ENCODE results near the gene PPFIA4.

PPFIA4 gene

DNA sequence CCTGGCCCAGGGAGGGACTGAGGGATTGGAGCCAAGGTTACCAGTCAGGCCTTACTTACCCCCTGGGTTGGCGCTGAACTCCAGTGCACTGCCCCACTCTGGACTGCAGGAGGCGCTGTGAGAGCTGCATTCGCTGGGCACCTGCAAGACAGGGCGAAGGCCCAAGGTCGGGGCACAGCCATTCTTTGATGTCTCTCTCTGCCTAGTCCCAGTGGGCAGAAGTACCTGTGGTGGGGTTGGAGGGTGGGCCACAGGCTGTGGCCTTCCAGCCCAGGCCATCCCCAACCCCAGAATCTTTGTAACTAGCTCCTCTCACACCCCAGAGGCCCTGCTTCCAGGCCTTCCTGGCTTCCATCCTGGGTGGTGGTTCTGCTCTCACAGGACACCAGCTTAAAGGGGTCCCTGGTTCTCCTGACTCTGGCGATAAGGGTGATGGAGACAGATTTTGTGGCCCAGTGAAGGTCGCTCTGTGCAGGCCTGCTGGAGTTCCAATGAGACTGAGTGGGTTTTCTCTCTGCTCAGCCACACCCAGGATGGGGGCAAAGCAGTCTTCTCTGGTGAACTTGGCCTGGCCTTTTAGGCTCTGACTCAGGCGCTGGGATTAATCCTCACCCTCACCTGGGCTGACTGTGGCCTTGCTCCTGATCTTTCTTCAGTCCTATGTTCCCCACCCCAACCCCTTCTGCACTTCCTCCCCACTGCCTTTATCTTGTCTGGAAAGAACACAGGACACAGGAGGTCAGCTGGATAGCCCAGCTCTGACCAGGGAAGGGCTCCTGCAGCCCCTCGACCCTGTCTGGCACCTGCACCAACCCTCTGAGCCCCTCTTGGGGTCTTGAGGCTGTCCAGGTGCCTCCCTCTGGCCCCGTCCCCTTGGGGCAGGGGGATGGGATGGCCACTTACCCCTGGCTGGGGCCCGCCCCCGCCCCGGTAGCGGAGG is 58.6 kb downstream of the PPFIA4 start:
- no peak for DNase-seq (ENCODE audit: low read depth)

DNA sequence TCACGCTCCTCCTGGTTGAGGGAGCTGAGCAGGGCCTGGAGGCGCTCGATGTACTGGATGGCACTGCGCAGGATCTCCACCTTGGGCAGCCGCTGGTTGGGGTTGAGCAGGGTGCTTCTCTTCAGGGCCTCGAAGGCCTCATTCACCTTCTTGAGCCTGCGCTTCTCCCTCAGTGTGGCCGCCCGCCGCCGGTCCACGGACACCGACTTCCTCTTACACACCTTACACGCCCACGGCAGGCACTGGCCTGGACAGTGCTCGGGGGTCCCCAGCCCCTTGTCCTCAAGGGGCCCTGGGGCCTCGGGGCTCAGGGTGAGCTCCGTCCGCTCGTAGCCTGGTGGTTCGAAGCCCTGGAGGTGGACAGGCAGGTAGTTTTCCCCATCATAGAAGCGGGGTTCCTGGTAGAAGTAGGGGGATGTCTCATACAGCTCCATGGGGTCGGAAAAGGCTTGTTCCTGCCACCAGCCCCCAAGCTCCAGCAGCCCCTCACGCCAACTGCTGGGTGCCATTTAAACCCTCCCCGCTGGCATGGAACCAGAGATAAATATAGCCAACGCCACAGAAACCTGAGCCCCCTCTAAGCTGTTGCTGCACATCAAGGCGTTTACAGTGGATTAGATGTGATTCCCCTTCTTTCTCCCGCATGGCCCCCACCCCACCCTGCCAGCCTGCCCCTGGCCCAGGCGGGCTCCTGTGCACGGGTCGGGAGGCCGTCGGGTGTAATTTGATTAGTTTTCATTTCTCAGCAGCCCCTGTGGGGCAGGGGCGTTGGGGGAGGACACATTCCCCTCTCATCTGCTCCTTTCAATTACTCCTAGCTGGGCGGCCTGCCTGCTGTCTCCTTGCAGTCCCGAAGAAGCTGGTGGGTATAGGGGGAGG is 59.5 kb downstream of the PPFIA4 start, which contains the start of gene MYOG:
Gene MYOG (minus strand): TSS at position 485 of the 879 bp plus-strand sequence. CDS start 51 bp downstream, at position 434.
- DNase-seq (ENCODE audit: low read depth), result no peak

DNA sequence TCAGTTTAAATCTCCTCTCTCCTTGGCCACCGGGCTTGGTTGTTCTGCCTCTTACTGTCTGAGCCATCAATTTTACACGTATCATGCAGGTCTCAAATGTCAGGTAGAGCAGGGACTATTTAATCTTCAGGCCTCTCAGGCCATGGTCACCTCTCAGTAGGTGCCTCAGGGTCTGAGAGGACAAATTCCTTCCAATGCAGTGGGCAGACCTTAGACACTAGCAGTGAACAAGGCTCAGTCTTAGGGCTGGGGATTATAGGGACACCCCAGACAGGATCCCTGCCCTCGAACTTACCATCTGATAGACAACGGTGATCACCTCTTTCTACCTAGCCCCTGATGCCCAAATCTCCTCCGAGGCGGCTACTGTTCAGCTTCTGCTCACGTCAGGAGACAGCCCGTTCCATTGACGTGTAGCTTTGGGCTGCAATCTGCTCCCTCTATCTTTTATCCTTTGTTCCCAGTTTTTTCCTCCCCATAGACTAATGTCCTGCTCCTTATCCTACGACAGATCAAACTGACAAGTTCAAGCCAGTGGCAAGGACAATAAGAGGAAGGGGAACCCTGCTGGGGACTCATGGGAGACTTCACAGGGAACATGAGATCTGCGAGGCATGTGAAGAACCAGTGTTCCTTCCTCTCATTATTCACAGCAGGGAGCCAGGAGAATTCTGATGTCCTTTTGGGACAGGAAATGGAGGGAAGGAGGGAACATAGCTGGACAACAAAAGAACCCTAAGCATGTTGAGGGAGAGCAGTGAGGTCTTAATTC is 60.9 kb downstream of the PPFIA4 start:
- no peak for DNase-seq (ENCODE audit: low read depth)

DNA sequence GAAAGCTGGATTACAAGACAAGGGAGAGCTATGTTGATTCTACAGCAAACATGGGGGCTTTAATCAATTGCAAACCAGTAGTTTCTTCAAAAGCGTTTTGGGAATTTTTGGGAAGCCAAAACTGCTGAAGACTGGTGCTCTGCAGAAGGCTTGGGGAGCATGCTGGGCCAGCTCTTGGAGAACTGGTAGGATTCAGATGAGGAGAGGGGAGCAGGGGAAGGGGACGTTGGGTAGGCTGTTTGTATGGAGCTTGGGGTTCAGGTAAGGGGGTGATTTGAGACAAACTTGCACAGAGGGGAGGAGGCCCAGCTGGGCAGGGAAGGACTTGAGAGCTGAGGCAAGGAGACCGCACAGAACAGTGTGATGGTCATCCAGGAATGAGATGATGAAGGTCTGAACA is 62.1 kb downstream of the PPFIA4 start:
- no peak for DNase-seq (ENCODE audit: low read depth)

DNA sequence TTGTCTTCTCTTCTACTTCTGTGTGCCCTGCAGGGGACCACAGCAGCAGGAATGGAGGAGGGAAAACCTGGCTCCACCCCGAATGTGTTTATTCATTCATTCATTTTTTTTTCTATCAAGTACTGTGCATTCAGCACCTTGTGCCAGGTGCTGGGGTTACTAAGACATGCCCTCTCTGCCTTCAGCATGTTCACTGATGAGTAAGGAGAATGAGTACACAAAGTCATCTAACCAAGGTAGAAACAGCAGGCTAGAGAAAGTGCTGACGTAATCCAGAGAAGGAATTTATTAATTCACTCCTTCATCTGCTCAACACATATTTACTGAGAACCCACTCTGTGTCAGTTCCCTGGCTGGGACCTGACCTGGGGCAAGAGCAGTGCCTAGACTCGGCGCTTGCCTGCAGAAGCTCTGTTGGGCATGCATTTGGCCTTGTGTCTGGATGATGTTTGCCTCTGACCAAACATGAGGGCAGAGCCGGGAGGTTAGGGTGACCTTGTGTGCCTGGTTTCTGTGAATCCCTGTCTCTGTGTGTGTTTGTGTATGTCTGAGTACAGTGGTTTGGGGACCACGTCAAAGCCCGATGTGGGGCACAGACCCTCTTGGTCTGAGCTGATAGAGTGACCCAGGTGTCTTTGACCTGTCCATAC is 62.8 kb downstream of the PPFIA4 start:
- no peak for DNase-seq (ENCODE audit: low read depth)

DNA sequence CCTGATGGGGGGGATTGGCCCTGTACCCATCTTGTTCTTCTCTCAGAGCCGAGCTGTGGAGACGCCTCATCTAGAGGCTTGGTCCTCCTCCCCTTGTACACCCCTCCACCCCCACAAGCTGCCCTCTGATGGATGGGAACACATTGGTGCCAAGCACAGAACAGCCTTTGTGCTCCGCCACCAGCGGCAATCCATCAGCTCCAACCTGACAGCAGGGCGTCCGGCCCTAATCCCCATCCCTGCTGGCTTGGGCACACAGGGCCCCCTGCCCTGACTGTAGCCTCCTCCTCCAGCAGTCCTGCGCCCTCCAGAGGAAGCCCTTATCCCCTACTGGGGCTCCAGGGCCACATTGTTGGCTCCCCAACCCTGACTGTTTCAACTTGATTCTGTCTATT is 63.4 kb downstream of the PPFIA4 start:
- DNase-seq (ENCODE audit: low read depth), result no peak

DNA sequence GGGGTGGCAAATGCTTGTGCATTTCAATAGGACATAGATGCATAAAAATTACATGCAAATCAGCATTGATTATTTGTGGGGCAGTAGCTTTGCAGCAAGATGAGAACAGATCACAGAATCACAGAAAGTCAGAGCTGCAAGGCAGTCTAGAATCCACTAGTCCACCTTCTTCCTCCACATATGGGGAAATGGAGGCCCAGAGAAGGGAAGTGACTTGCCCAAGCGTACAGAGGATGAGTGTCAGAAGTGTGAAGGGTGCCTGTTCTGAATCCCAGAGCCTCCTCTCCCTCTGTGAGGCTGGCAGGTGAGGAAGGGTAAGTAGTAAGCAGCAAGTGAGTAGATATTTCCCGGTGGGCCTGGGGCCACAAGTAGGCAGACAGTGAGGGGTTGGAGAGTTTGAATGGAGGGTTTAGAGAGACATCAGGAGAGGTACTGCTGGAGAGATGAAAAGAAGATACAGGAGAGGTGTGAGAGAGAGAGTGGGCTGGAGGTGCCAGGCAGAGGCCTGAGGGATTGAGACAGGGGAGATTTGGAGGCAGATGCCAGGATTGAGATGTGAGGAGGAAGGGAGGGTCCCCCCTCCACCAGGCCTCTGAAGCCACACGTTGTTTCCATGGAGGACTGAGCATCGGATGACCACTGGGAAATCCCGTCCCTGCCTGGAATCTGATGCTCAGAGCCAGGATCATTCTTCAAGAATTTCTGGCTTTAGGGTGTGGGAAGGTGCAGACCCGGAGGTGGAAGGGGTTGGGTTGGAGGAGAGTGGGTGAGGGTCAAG is 64.3 kb downstream of the PPFIA4 start:
- DNase-seq (ENCODE audit: low read depth), result no peak

DNA sequence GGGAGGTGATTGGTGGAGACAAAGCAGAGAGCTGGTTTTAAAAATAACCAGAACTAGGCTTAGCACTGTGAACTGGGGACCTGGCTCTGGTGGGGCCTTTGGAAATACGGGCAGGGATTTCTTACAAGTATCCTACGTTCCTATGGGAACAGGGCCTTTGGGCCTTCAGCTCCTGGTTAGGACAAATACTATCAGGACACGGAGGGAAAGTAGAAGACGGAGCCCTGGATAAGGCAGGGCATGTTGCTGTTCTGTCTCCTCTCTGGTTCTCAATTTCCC is 64.8 kb downstream of the PPFIA4 start:
- no peak for DNase-seq (ENCODE audit: low read depth)

DNA sequence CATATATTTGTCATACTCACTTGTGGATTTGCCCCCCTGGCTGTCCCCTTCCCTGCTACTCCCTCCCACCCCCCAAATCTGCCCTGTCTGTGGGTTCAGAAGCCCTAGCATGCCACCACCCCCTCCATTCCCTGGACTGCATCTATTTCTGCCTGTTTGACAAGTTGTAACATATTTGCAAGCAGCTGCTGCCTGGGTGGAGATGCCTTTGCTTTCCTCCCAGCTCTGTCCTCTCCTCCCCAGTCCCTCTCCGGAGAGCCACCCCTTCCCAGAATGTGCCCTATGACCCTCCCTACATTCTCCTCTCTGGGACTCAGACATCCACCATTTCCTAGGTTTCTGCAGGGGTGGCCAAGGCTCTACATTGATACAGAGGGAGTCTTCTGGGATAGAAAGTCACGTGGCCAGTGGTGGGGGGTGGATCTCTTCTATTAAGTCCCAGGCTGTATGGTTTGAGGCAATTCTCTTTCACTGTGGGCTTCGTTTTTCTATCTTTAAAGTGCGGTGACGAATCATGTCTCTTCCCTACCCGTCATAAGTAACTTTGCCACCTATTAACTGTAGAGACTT is 65.6 kb downstream of the PPFIA4 start:
- no peak for DNase-seq (ENCODE audit: low read depth)

DNA sequence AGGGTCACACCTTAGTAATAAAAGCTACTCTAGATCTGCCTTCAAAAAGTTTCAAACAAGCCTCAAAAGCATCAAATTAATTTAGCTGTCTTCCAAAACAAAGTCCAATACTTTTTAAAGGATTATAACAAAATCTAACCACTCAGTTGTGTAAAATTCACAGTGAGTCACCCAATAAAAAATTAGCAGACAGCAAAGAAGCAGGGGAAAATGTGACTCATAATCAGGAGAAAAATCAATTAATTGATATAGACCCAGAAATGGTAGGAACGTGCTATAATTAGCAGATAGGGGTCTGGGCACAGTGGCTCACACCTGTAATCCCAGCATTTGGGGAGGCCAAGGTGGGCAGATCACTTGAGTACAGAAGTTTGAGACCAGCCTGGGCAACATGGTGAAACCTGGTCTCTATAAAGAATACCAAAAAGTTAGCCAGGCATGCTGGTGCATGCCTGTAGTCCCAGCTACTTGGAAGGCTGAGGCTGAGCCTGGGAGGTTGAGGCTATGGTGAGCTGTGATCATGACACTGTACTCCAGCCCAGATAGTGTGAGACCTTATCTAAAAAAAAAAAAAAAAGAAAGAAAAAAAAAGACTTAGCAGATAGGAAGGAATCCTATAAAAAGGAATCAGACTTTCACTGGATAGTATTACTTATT is 67.6 kb downstream of the PPFIA4 start:
- DNase-seq (ENCODE audit: low read depth), result no peak

DNA sequence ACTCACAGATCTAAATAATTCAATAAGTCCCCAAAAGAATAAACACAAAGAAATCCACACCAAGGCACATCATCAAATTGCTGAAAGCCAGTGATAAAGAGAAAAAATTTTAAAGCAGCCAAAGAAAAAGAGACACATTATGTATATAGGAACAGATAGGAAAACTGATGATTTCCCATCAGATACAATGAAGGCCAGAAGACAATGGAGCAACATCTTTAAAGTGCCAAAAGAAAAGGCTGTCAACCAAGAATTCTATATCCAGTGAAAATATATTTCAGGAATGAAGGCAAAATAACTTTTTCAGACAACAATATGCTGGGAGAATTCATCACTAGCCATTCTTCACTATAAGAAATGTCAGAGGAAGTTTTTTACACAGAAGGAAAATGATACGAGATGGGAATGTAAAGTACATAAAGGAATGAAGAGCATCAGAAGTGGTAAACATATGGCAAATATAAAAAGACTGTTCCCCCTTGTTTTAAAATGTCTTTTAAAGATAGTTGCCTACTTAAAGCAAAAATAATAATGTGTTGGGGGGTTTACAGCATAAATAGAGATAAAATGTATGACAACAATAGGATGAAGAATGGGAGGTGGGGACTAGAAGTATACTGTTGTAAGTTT is 68.9 kb downstream of the PPFIA4 start:
- no peak for DNase-seq (ENCODE audit: low read depth)

DNA sequence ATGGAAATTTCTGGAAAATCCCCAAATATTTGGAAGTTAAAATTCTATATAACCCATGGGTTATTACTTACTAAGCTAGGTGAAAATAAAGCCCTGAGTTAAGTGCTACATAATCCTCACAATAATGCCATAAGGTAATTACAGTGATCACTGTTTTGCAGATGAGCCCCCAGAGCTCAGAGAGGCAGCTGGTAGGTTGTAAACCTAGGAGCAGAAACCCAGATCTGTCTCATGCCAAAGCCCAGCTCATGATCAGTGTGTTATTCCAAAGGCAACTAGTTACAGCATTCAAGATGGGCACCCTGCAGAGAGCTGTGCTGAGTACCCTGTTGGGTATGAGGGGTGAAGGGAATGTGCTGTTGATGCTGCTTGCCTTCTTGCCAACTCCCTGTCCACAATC is 70.3 kb downstream of the PPFIA4 start:
- no peak for DNase-seq (ENCODE audit: low read depth)

DNA sequence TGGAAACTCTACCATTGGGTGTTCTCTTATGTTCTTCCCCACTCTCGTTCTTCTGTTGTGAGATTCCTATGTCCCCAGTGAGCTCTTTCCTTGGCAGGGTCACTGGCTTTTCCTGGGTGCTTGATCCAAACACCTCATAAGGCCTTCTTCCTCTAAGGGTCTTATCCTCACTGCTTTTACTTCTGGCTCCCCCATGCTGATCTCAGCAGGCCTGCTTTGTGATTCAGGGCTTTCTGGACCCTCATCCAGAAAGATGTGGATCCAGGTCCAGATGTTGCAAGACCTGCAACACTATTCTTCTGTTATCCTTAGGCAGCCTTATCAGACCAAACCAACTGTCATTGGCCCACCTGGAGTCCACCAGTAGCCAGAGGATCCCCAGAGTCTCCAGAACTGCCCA is 70.7 kb downstream of the PPFIA4 start:
- no peak for DNase-seq (ENCODE audit: low read depth)

DNA sequence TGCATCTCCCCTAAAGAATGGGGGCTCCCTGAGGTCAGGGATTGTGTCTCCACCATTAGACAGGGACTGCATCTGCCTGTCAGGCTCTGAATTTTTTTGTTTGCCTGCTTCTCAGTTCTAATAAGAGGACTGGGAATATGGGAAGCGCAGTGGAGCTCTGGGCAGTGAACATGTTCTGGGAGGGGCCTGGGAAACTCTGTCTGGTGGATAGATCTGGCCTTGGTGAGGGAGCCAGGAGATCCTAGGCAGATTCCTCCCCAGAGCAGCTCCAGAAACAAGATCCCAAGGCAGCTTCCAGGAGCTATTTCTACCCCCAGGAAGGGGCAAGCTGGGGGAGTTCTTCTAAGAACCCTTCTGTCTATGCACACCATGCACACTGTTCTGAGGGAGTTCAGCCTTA is 72.2 kb downstream of the PPFIA4 start:
- no peak for DNase-seq (ENCODE audit: low read depth)

DNA sequence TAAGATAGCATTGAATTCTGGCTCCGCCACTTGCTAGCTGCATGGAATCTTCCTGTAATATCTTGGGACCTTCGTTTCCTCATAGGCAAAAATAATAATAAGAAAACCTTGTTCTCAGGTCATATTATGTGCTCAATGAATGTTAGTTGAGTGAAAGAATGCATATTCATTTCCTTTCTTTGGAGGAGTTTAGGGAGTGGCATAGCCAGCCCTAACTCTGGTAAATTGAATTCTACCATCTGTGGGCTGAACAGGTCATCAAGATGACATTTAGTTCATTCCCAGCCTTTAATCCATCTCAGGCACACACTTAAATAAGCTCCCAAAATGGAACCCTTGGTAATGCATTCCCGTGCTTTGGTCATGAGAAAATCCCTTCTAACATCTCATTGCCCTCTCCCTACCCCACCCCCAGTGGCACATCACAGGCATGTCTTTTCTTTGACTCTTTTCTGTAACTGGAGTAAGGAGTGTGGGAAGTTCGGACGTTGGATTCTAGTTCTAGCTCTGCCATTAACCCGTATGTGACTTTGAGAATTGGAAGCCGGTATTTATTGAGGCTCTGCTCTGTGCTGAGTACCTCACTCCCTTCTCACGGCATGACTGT is 72.7 kb downstream of the PPFIA4 start:
- no peak for DNase-seq (ENCODE audit: low read depth)

DNA sequence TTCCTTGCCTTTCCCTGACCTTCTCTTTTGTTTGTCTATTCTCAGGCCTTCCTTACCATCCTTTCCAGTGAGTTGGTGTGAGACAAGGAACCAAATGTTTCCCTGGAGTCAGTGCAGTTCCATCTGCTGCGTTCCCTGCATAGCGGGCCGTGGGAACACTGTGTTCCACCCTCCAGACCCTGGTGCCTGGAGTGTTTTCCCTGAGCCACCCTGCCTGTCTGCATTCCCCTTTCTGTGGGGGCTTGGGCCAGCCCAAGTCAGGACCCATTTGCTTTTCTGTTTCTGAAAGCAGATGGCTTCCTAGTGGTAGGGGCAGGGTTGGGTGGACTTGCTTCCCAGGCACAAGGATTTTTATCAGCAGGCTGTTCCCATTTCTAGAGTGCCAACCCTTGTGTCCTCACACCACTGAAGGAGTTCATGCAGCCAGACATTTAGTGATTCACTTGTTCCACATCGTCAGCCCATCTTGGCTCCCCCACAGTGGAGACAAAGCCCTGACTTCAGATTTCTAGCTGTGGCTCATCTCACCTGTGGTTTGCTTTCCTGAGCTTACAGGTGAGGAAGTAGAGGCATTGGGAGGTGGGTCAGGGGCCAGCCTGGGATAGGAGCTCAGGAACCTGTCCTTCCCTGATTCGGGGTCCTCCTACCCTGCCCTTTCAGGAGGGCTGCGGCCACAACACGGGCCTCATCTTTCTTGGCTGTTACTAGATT is 73.7 kb downstream of the PPFIA4 start:
- no peak for DNase-seq (ENCODE audit: low read depth)

DNA sequence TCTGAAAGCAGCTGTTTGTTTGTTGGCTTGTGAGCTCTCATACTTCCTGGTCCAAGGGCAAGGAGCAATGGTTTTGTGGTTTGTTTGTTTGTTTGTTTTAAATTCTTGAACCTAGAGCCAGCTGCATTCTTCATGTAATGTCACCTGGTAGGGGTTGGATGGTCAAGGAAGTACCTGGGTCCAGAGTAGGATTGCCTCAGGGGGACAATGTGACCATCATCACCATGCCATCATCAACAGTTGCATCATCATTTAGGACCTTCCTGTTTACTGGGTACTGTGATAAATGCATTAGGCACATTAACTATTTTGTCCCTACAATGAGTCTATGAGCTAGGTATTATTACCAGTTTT is 74.2 kb downstream of the PPFIA4 start:
- DNase-seq (ENCODE audit: low read depth), result no peak

DNA sequence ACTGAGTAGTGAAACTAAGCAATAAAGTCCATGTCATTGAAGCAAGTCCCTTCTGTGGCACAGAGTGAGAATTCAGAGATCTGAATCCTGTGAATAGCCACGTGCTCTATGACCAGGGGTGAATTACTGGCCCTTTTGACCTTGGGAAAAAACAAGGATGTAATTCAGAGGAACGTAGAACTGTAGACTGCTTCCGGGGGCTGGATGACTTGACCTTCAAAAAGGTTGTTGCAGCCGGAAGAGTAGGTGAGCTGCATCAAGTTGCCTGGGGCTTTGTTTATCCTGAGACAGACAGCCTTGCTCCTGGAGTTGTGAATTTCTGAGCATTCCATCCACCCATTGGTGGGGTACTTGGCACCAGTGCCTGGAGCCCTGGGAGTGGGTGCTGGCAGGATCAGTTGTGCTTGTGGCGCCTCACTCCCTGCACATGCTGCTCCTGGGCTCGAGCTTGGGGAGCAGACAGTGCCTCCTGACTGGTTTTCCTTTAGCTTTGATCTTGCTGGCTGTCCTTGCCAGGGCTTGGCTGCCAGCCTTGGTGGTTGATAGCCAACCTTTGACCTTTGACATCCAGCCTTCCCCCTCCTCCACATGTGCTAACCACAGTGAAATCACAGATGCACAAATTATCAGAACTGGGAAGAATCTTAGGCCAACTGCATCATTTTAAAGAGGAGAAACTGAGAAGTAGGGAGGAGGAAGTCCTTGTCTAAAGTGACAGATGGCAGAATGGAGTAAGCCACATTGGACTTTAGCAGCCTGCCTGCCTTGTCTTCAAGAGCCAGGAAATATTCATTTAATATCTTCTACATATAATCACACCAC is 75.7 kb downstream of the PPFIA4 start:
- no peak for DNase-seq (ENCODE audit: low read depth)
